WTC11 (cell line): ENCODE data around the gene CTIF. TPM values are rescaled to one million over a fixed set of nuclear protein-coding genes. Genes with fewer than 3 reads are reported as not detected.
A peak's percentile ranks its signal among the peaks of the same experiment; 100 is the strongest.

Source experiments
- ATAC-seq: fragments of 200-7000 bp; cut with Tn5 transposase; 2 replicates; pipeline ENCODE4 v1.10.0; 2021; ENCODE audit warnings: mild to moderate bottlenecking, moderate library complexity
- CTCF ChIA-PET: fragments of 300-600 bp; sonication (Branson Sonifier 250); formaldehyde crosslinking; loops from one replicate; lab custom pipeline; 2021; ENCODE audit warnings: antibody characterized with exemption; lab: Charles Lee
- POLR2A ChIA-PET: fragments of 350-600 bp; sonication (Branson Sonifier 250); formaldehyde crosslinking; loops from one replicate; lab custom pipeline; 2021; ENCODE audit warnings: antibody characterized with exemption; lab: Charles Lee
- DNase-seq: peaks from one replicate; pipeline ENCODE4 v3.0.0; 2021; ENCODE audit warnings: low spot score
- H3K27ac Mint-ChIP-seq: 2 replicates; pipeline ENCODE4 v1.8.0; 2021; ENCODE audit warnings: mixed read lengths
- H3K27me3 Mint-ChIP-seq: 2 replicates; pipeline ENCODE4 v1.8.0; 2021; ENCODE audit warnings: low read depth, mild to moderate bottlenecking, moderate library complexity, mixed read lengths
- H3K36me3 Mint-ChIP-seq: 2 replicates; pipeline ENCODE4 v1.8.0; 2021; ENCODE audit warnings: mixed read lengths
- H3K4me1 Mint-ChIP-seq: 2 replicates; pipeline ENCODE4 v1.8.0; 2022; ENCODE audit warnings: mixed read lengths
- H3K4me3 Mint-ChIP-seq: 2 replicates; pipeline ENCODE4 v1.8.0; 2021; ENCODE audit warnings: mild to moderate bottlenecking, moderate library complexity, mixed read lengths
- H3K9me3 Mint-ChIP-seq: 2 replicates; pipeline ENCODE4 v1.8.0; 2021; ENCODE audit warnings: mixed read lengths
- ATF1 ChIP-seq: sonication (generic); formaldehyde crosslinking; IDR thresholded peaks from 2 replicates; pipeline ENCODE4 v1.8.1; 2023; ENCODE audit warnings: mild to moderate bottlenecking, moderate library complexity, missing genetic modification reagents
- CBFB ChIP-seq: sonication (generic); formaldehyde crosslinking; IDR thresholded peaks from 2 replicates; pipeline ENCODE4 v1.8.1; 2022; ENCODE audit warnings: mild to moderate bottlenecking, low read depth, missing genetic modification reagents
- CREB1 ChIP-seq: sonication (generic); formaldehyde crosslinking; IDR thresholded peaks from 2 replicates; pipeline ENCODE4 v1.8.0; 2023; ENCODE audit warnings: mild to moderate bottlenecking, missing genetic modification reagents
- FOXJ3 ChIP-seq: sonication (generic); formaldehyde crosslinking; IDR thresholded peaks from 2 replicates; pipeline ENCODE4 v1.9.0; 2021; ENCODE audit warnings: missing genetic modification reagents, mild to moderate bottlenecking, borderline replicate concordance
- GABPB1 ChIP-seq: sonication (generic); formaldehyde crosslinking; IDR thresholded peaks from 2 replicates; pipeline ENCODE4 v1.8.1; 2023; ENCODE audit warnings: mild to moderate bottlenecking, missing genetic modification reagents
- IRF2 ChIP-seq: sonication (generic); formaldehyde crosslinking; IDR thresholded peaks from 2 replicates; pipeline ENCODE4 v1.8.0; 2022; ENCODE audit warnings: low read depth, missing genetic modification reagents, borderline replicate concordance
- OVOL2 ChIP-seq: fragments of 250-450 bp; sonication (Bioruptor Pico); IDR thresholded peaks from 2 replicates; pipeline ENCODE4 v1.9.0; 2021; ENCODE audit warnings: mild to moderate bottlenecking, borderline replicate concordance
- PRRX2 ChIP-seq: fragments of 250-450 bp; sonication (Bioruptor Pico); IDR thresholded peaks from 2 replicates; pipeline ENCODE4 v1.8.0; 2021; ENCODE audit warnings: mild to moderate bottlenecking
- RELA ChIP-seq: sonication (generic); formaldehyde crosslinking; IDR thresholded peaks from 2 replicates; pipeline ENCODE4 v1.8.1; 2022; ENCODE audit warnings: missing genetic modification reagents, mild to moderate bottlenecking, borderline replicate concordance
- RORB ChIP-seq: fragments of 250-450 bp; sonication (Bioruptor Pico); IDR thresholded peaks from 2 replicates; pipeline ENCODE4 v1.9.0; 2021; ENCODE audit warnings: mild to moderate bottlenecking
- SOX15 ChIP-seq: fragments of 250-450 bp; sonication (Bioruptor Pico); IDR thresholded peaks from 2 replicates; pipeline ENCODE4 v1.9.0; 2021; ENCODE audit warnings: mild to moderate bottlenecking
- TEAD4 ChIP-seq: sonication (generic); formaldehyde crosslinking; IDR thresholded peaks from 2 replicates; pipeline ENCODE4 v1.8.0; 2022; ENCODE audit warnings: mild to moderate bottlenecking, missing genetic modification reagents
- TP53 ChIP-seq: sonication (generic); formaldehyde crosslinking; IDR thresholded peaks from 2 replicates; pipeline ENCODE4 v1.8.1; 2023; ENCODE audit warnings: mild to moderate bottlenecking, missing genetic modification reagents
- ZNF396 ChIP-seq: fragments of 250-450 bp; sonication (Bioruptor Pico); IDR thresholded peaks from 2 replicates; pipeline ENCODE4 v1.8.0; 2021; ENCODE audit warnings: mild to moderate bottlenecking, moderate library complexity, borderline replicate concordance
- ZNF671 ChIP-seq: fragments of 250-450 bp; sonication (Bioruptor Pico); IDR thresholded peaks from 2 replicates; pipeline ENCODE4 v1.8.0; 2021; ENCODE audit warnings: mild to moderate bottlenecking
- total RNA-seq: library from RNA; stranded (reverse); gene quantifications from 3 replicates; pipeline ENCODE4 v1.2.3, GENCODE V29; 2021
- TF ChIP-seq, protein P1 (sequence below): sonication (generic); formaldehyde crosslinking; IDR thresholded peaks from 2 replicates; pipeline ENCODE4 v1.8.1; 2023; ENCODE audit warnings: mild to moderate bottlenecking, missing genetic modification reagents
- TF ChIP-seq, protein P2 (sequence below): sonication (generic); formaldehyde crosslinking; IDR thresholded peaks from 2 replicates; pipeline ENCODE4 v1.8.1; 2023; ENCODE audit warnings: mild to moderate bottlenecking, missing genetic modification reagents, moderate library complexity
- TF ChIP-seq, protein P3 (sequence below): fragments of 250-450 bp; sonication (Bioruptor Pico); IDR thresholded peaks from 2 replicates; pipeline ENCODE4 v1.9.0; 2021; ENCODE audit warnings: mild to moderate bottlenecking
- TF ChIP-seq, protein P4 (sequence below): sonication (generic); formaldehyde crosslinking; conservative IDR thresholded peaks from 2 replicates; pipeline ENCODE4 v1.8.1; 2022; ENCODE audit warnings: mild to moderate bottlenecking, missing genetic modification reagents
- TF ChIP-seq, protein P5 (sequence below): sonication (generic); formaldehyde crosslinking; IDR thresholded peaks from 2 replicates; pipeline ENCODE4 v1.8.1; 2023; ENCODE audit warnings: mild to moderate bottlenecking, missing genetic modification reagents, moderate library complexity
- TF ChIP-seq, protein P6 (sequence below): fragments of 250-450 bp; sonication (Bioruptor Pico); IDR thresholded peaks from 2 replicates; pipeline ENCODE4 v1.9.0; 2021; ENCODE audit warnings: mild to moderate bottlenecking
- TF ChIP-seq, protein P7 (sequence below): sonication (generic); formaldehyde crosslinking; IDR thresholded peaks from 2 replicates; pipeline ENCODE4 v1.8.0; 2022; ENCODE audit warnings: mild to moderate bottlenecking, missing genetic modification reagents
- TF ChIP-seq, protein P8 (sequence below): sonication (generic); formaldehyde crosslinking; IDR thresholded peaks from 2 replicates; pipeline ENCODE4 v1.8.1; 2022; ENCODE audit warnings: mild to moderate bottlenecking, moderate library complexity, missing genetic modification reagents
- TF ChIP-seq, protein P9 (sequence below): fragments of 250-450 bp; sonication (Bioruptor Pico); IDR thresholded peaks from 2 replicates; pipeline ENCODE4 v1.8.0; 2021; ENCODE audit warnings: mild to moderate bottlenecking

The CTIF gene
- total RNA-seq, 1 experiment from 2014 or later: 28.5 TPM

DNA sequence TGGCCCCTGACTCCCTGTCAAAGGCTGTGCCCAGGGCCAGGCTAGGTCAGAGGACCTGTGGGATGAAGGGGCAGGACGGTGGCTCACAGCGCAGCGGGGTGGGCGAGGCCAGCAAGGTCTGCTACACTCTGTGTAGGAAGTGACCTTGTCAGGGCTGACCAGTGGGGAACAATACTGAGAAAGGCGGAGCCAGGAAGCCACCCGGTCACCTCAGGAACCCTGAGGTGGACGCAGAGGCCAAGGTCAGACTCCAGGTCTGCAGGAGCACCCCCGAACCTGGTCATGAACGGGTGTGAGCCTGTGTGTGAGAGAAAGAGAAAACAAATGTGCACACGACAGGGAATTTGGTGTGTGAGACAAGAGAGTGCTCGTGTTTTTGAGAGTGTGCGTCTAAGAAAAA, 339.6 kb downstream of the CTIF start (continued):
- TF ChIP-seq TP53 (CRISPR knock-in tag) (no peak), GABPB1 (no peak), RELA (no peak), TEAD4 (CRISPR knock-in tag) (no peak)

DNA sequence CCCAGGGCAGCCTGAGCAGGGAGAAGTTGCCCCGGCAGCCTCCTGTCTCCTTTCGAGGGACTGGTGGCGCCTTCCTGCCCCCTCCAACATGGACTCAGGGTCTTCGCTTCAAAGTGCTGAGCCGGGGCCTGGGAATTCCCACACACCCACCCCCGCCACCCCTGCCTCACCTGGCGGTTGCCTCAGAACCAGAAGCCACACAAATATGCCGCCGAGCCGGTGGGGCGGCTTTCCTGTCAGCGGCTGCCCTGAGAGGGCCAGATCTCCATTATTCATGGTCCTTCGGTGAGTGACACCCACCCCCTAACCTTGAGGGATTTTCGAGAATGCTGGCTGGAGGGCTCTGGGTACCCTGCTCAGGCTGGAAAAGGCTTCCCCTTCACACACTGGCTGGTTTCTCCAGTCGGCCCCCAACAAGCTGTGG, 340.2 kb downstream of the CTIF start:
- Mint-ChIP-seq H3K9me3 (peaks cover 15% of the 10 kb centered on the region), H3K4me1 (peaks cover 25% of the 10 kb centered on the region), H3K4me3 (no peak overlapping the region), H3K27me3 (no peaks in the 10 kb centered on the region; the same call in 1 of the 2 replicates), H3K36me3 (peaks cover 6% of the 10 kb centered on the region), H3K27ac (no peak overlapping the region)
- DNase-seq (peak; percentile 64), ATAC-seq (peak; percentile 70)
- ChIA-PET POLR2A (no interaction called here), CTCF (no interaction called here)
- TF ChIP-seq, protein P1, sequence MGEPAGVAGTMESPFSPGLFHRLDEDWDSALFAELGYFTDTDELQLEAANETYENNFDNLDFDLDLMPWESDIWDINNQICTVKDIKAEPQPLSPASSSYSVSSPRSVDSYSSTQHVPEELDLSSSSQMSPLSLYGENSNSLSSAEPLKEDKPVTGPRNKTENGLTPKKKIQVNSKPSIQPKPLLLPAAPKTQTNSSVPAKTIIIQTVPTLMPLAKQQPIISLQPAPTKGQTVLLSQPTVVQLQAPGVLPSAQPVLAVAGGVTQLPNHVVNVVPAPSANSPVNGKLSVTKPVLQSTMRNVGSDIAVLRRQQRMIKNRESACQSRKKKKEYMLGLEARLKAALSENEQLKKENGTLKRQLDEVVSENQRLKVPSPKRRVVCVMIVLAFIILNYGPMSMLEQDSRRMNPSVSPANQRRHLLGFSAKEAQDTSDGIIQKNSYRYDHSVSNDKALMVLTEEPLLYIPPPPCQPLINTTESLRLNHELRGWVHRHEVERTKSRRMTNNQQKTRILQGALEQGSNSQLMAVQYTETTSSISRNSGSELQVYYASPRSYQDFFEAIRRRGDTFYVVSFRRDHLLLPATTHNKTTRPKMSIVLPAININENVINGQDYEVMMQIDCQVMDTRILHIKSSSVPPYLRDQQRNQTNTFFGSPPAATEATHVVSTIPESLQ (CRISPR knock-in tag): no peak
- TF ChIP-seq PRRX2 (CRISPR knock-in tag) (no peak), ATF1 (no peak), CREB1 (CRISPR knock-in tag) (no peak), IRF2 (no peak), OVOL2 (CRISPR knock-in tag) (no peak), GABPB1 (no peak), CBFB (no peak), SOX15 (CRISPR knock-in tag) (no peak), ZNF396 (no peak)
- TF ChIP-seq, protein P2, sequence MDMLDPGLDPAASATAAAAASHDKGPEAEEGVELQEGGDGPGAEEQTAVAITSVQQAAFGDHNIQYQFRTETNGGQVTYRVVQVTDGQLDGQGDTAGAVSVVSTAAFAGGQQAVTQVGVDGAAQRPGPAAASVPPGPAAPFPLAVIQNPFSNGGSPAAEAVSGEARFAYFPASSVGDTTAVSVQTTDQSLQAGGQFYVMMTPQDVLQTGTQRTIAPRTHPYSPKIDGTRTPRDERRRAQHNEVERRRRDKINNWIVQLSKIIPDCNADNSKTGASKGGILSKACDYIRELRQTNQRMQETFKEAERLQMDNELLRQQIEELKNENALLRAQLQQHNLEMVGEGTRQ (CRISPR knock-in tag): no peak
- TF ChIP-seq, protein P3, sequence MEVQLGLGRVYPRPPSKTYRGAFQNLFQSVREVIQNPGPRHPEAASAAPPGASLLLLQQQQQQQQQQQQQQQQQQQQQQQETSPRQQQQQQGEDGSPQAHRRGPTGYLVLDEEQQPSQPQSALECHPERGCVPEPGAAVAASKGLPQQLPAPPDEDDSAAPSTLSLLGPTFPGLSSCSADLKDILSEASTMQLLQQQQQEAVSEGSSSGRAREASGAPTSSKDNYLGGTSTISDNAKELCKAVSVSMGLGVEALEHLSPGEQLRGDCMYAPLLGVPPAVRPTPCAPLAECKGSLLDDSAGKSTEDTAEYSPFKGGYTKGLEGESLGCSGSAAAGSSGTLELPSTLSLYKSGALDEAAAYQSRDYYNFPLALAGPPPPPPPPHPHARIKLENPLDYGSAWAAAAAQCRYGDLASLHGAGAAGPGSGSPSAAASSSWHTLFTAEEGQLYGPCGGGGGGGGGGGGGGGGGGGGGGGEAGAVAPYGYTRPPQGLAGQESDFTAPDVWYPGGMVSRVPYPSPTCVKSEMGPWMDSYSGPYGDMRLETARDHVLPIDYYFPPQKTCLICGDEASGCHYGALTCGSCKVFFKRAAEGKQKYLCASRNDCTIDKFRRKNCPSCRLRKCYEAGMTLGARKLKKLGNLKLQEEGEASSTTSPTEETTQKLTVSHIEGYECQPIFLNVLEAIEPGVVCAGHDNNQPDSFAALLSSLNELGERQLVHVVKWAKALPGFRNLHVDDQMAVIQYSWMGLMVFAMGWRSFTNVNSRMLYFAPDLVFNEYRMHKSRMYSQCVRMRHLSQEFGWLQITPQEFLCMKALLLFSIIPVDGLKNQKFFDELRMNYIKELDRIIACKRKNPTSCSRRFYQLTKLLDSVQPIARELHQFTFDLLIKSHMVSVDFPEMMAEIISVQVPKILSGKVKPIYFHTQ (CRISPR knock-in tag): no peak
- TF ChIP-seq, protein P4, sequence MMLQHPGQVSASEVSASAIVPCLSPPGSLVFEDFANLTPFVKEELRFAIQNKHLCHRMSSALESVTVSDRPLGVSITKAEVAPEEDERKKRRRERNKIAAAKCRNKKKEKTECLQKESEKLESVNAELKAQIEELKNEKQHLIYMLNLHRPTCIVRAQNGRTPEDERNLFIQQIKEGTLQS (CRISPR knock-in tag): no peak
- TF ChIP-seq, protein P5, sequence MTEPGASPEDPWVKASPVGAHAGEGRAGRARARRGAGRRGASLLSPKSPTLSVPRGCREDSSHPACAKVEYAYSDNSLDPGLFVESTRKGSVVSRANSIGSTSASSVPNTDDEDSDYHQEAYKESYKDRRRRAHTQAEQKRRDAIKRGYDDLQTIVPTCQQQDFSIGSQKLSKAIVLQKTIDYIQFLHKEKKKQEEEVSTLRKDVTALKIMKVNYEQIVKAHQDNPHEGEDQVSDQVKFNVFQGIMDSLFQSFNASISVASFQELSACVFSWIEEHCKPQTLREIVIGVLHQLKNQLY (CRISPR knock-in tag): no peak

DNA sequence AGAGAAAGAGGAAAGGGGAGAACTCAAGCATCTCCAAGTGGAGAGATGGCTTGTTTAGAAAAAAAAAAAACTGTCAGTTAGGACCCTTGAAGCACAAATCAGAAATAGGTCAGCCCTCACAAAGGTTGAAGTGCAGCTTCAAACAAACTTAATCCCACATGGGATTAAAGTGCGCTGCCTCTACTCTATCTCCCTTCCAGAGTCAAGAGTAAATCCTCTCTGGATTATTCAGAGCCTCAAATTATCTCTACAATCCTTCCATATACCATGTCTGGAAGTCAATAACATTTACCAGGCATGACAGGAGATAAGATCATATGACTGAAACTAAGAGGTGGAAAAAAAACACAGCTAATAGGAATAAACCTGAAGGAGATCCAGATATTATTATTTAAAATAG, 342.1 kb downstream of the CTIF start:
- ATAC-seq (no peak), DNase-seq (no peak)
- CTCF ChIA-PET: interaction anchor here (1.0 to 1.3 kb wide), 3 partner anchors 17 to 45 kb away, joined by 3 read pairs; no protein-coding TSS in a partner anchor
- Mint-ChIP-seq H3K4me1 (peaks cover 23% of the 10 kb centered on the region), H3K9me3 (peaks cover 15% of the 10 kb centered on the region), H3K36me3 (peaks cover 6% of the 10 kb centered on the region), H3K27me3 (peaks cover 4% of the 10 kb centered on the region; the same call in 1 of the 2 replicates), H3K4me3 (no peak overlapping the region), H3K27ac (no peak overlapping the region)
- POLR2A ChIA-PET: no interaction called here
- TF ChIP-seq FOXJ3 (CRISPR knock-in tag) (no peak), ZNF671 (CRISPR knock-in tag) (no peak), RORB (no peak), ATF1 (no peak)
- TF ChIP-seq, protein P6, sequence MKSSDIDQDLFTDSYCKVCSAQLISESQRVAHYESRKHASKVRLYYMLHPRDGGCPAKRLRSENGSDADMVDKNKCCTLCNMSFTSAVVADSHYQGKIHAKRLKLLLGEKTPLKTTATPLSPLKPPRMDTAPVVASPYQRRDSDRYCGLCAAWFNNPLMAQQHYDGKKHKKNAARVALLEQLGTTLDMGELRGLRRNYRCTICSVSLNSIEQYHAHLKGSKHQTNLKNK (CRISPR knock-in tag): no peak
- TF ChIP-seq, protein P7, sequence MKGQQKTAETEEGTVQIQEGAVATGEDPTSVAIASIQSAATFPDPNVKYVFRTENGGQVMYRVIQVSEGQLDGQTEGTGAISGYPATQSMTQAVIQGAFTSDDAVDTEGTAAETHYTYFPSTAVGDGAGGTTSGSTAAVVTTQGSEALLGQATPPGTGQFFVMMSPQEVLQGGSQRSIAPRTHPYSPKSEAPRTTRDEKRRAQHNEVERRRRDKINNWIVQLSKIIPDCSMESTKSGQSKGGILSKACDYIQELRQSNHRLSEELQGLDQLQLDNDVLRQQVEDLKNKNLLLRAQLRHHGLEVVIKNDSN: no peak
- TF ChIP-seq, protein P8, sequence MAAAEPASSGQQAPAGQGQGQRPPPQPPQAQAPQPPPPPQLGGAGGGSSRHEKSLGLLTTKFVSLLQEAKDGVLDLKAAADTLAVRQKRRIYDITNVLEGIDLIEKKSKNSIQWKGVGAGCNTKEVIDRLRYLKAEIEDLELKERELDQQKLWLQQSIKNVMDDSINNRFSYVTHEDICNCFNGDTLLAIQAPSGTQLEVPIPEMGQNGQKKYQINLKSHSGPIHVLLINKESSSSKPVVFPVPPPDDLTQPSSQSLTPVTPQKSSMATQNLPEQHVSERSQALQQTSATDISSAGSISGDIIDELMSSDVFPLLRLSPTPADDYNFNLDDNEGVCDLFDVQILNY (CRISPR knock-in tag): no peak
- TF ChIP-seq, protein P9, sequence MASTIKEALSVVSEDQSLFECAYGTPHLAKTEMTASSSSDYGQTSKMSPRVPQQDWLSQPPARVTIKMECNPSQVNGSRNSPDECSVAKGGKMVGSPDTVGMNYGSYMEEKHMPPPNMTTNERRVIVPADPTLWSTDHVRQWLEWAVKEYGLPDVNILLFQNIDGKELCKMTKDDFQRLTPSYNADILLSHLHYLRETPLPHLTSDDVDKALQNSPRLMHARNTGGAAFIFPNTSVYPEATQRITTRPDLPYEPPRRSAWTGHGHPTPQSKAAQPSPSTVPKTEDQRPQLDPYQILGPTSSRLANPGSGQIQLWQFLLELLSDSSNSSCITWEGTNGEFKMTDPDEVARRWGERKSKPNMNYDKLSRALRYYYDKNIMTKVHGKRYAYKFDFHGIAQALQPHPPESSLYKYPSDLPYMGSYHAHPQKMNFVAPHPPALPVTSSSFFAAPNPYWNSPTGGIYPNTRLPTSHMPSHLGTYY: no peak
